SK-N-SH (cell line): ENCODE measurements around the gene ENTHD1.

ENCODE experiments used
- EP300 ChIP-seq, 2 experiments: IDR thresholded peaks; 2 replicates each; pipeline versions ENCODE4 v1.4.0 to v1.6.1; 2012; ENCODE audit warnings: borderline replicate concordance in 1 of 2, low read depth in 1 of 2, low read length in 1 of 2
- FOSL2 ChIP-seq: IDR thresholded peaks from 2 replicates; pipeline ENCODE4 v1.4.0; 2012; ENCODE audit warnings: low read depth, mild to moderate bottlenecking, moderate library complexity, borderline replicate concordance
- GABPA ChIP-seq: IDR thresholded peaks from 2 replicates; pipeline ENCODE4 v1.4.0; 2012; ENCODE audit warnings: low read depth, mild to moderate bottlenecking
- JUND ChIP-seq: IDR thresholded peaks from 2 replicates; pipeline ENCODE4 v1.4.0; 2012
- MXI1 ChIP-seq: IDR thresholded peaks from 2 replicates; pipeline ENCODE4 v1.6.1; 2012; ENCODE audit warnings: mild to moderate bottlenecking, low read depth, low read length, improper control_type of control experiment
- POLR2AphosphoS5 ChIP-seq: IDR thresholded peaks from 2 replicates; pipeline ENCODE4 v1.6.1; 2012; ENCODE audit warnings: low read depth, low read length
- SIN3A ChIP-seq: IDR thresholded peaks from 2 replicates; pipeline ENCODE4 v1.6.1; 2012; ENCODE audit warnings: low read depth, mild to moderate bottlenecking, low read length, moderate library complexity, borderline replicate concordance
- TEAD4 ChIP-seq: IDR thresholded peaks from 2 replicates; pipeline ENCODE4 v1.4.0; 2012; ENCODE audit warnings: mild to moderate bottlenecking, borderline replicate concordance; ENCODE audit not compliant: insufficient read depth
- YY1 ChIP-seq: IDR thresholded peaks from 2 replicates; pipeline ENCODE4 v1.4.0; 2012; ENCODE audit warnings: low read depth, mild to moderate bottlenecking
- TF ChIP-seq, protein P1 (sequence below): fragments of 200-600 bp; sonication (generic); IDR thresholded peaks from 2 replicates; pipeline ENCODE4 v1.6.1; 2017; ENCODE audit warnings: antibody characterized with exemption, mild to moderate bottlenecking, moderate library complexity
- TF ChIP-seq, protein P2 (sequence below): IDR thresholded peaks from 2 replicates; pipeline ENCODE4 v1.6.1; 2012; ENCODE audit warnings: mild to moderate bottlenecking, low read depth, low read length, moderate library complexity
- TF ChIP-seq, protein P3 (sequence below): IDR thresholded peaks from 2 replicates; pipeline ENCODE4 v1.4.0; 2012; ENCODE audit warnings: low read depth, borderline replicate concordance
- TF ChIP-seq, protein P4 (sequence below): IDR thresholded peaks from 2 replicates; pipeline ENCODE4 v1.4.0; 2012; ENCODE audit warnings: low read depth

DNA sequence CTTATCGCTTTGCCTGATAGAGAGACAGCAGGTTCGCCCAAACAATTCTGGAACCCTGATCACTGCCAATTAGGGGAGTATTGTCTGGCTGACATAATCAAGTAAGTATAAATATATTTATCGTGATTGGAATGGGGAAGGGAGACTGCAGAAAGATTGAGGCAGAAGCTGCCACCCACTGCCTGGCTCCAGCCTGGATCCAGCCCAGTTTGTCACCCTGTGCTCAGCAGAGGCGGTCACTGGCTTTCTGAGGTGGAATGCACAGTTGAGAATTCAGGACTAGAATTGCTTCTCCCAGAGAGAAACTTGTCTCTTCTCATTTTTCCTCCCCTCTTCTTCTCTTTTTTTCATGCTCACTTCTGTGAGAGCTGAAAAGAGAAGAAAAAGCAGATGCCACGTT lies 33.2 kb upstream of the ENTHD1 start:
- TF ChIP-seq, protein P1, sequence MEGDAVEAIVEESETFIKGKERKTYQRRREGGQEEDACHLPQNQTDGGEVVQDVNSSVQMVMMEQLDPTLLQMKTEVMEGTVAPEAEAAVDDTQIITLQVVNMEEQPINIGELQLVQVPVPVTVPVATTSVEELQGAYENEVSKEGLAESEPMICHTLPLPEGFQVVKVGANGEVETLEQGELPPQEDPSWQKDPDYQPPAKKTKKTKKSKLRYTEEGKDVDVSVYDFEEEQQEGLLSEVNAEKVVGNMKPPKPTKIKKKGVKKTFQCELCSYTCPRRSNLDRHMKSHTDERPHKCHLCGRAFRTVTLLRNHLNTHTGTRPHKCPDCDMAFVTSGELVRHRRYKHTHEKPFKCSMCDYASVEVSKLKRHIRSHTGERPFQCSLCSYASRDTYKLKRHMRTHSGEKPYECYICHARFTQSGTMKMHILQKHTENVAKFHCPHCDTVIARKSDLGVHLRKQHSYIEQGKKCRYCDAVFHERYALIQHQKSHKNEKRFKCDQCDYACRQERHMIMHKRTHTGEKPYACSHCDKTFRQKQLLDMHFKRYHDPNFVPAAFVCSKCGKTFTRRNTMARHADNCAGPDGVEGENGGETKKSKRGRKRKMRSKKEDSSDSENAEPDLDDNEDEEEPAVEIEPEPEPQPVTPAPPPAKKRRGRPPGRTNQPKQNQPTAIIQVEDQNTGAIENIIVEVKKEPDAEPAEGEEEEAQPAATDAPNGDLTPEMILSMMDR: no peak
- TF ChIP-seq, protein P2, sequence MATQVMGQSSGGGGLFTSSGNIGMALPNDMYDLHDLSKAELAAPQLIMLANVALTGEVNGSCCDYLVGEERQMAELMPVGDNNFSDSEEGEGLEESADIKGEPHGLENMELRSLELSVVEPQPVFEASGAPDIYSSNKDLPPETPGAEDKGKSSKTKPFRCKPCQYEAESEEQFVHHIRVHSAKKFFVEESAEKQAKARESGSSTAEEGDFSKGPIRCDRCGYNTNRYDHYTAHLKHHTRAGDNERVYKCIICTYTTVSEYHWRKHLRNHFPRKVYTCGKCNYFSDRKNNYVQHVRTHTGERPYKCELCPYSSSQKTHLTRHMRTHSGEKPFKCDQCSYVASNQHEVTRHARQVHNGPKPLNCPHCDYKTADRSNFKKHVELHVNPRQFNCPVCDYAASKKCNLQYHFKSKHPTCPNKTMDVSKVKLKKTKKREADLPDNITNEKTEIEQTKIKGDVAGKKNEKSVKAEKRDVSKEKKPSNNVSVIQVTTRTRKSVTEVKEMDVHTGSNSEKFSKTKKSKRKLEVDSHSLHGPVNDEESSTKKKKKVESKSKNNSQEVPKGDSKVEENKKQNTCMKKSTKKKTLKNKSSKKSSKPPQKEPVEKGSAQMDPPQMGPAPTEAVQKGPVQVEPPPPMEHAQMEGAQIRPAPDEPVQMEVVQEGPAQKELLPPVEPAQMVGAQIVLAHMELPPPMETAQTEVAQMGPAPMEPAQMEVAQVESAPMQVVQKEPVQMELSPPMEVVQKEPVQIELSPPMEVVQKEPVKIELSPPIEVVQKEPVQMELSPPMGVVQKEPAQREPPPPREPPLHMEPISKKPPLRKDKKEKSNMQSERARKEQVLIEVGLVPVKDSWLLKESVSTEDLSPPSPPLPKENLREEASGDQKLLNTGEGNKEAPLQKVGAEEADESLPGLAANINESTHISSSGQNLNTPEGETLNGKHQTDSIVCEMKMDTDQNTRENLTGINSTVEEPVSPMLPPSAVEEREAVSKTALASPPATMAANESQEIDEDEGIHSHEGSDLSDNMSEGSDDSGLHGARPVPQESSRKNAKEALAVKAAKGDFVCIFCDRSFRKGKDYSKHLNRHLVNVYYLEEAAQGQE: no peak
- TF ChIP-seq, protein P3, sequence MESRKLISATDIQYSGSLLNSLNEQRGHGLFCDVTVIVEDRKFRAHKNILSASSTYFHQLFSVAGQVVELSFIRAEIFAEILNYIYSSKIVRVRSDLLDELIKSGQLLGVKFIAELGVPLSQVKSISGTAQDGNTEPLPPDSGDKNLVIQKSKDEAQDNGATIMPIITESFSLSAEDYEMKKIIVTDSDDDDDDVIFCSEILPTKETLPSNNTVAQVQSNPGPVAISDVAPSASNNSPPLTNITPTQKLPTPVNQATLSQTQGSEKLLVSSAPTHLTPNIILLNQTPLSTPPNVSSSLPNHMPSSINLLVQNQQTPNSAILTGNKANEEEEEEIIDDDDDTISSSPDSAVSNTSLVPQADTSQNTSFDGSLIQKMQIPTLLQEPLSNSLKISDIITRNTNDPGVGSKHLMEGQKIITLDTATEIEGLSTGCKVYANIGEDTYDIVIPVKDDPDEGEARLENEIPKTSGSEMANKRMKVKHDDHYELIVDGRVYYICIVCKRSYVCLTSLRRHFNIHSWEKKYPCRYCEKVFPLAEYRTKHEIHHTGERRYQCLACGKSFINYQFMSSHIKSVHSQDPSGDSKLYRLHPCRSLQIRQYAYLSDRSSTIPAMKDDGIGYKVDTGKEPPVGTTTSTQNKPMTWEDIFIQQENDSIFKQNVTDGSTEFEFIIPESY: no peak
- TF ChIP-seq TEAD4 (no peak), MXI1 (no peak), SIN3A (no peak), GABPA (no peak), POLR2AphosphoS5 (no peak), JUND (no peak), FOSL2 (no peak), YY1 (no peak), EP300 (IDR thresholded peaks at IDR 0.05; ENCODE audit: borderline replicate concordance in 1 of 2, low read depth in 1 of 2, low read length in 1 of 2) (no peak)
- TF ChIP-seq, protein P4, sequence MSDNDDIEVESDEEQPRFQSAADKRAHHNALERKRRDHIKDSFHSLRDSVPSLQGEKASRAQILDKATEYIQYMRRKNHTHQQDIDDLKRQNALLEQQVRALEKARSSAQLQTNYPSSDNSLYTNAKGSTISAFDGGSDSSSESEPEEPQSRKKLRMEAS: no peak
